Neutrophil (primary cell): ENCODE data around the gene R3HDM4.
A peak's percentile ranks its signal among the peaks of the same experiment; 100 is the strongest.

Experiments used
- H3K27ac ChIP-seq: fragments of 200-600 bp; sonication (generic); 2 replicates; pipeline ENCODE4 v1.5.1; 2016; ENCODE audit warnings: mild to moderate bottlenecking, moderate library complexity
- H3K27me3 ChIP-seq: fragments of 200-600 bp; sonication (generic); 2 replicates; pipeline ENCODE4 v1.6.0; 2016; ENCODE audit warnings: mild to moderate bottlenecking
- H3K36me3 ChIP-seq: fragments of 200-600 bp; sonication (generic); 2 replicates; pipeline ENCODE4 v1.5.1; 2017
- H3K4me1 ChIP-seq, 2 experiments: fragments of 200-600 bp in 1 of 2; sonication (generic) in 1 of 2; 1 replicate in 1 of 2; 2 replicates in 1 of 2; pipeline versions ENCODE4 v1.5.1 to v1.6.1; 2013 to 2016; ENCODE audit warnings: low read depth in 1 of 2, low read length in 1 of 2, mild to moderate bottlenecking in 1 of 2, moderate library complexity in 1 of 2; ENCODE audit not compliant: control insufficient read depth in 1 of 2, insufficient read depth in 1 of 2
- H3K4me3 ChIP-seq, 2 experiments: fragments of 200-600 bp in 1 of 2; sonication (generic) in 1 of 2; 1 replicate in 1 of 2; 2 replicates in 1 of 2; pipeline ENCODE4 v1.5.1; 2013 to 2016; ENCODE audit warnings: low read depth in 1 of 2, low read length in 1 of 2, mild to moderate bottlenecking in 1 of 2, moderate library complexity in 1 of 2
- H3K9me3 ChIP-seq: fragments of 200-600 bp; sonication (generic); 2 replicates; pipeline ENCODE4 v1.5.1; 2016
- CTCF ChIP-seq: fragments of 200-600 bp; sonication (generic); IDR thresholded peaks from 2 replicates; pipeline ENCODE4 v1.5.1; 2016; ENCODE audit warnings: antibody characterized with exemption

The R3HDM4 gene

GRCh38 chr19:903266-903797 lies 9.7 kb downstream of the R3HDM4 start:
- Histone ChIP-seq H3K27me3 (no peaks in the 10 kb centered on the region), H3K36me3 (peaks cover 65% of the 10 kb centered on the region), H3K9me3 (no peaks in the 10 kb centered on the region), H3K4me3 (no peak overlapping the region), H3K4me1 (peaks cover 35 to 46% of the 10 kb centered on the region in 2 experiments), H3K27ac (no peak overlapping the region)
- no peak for TF ChIP-seq CTCF

- no peaks in the 10 kb centered on the region for H3K27me3 ChIP-seq
- H3K36me3 ChIP-seq: peaks cover 70% of the 10 kb centered on the region
- no peak for TF ChIP-seq CTCF
These were observed 10.4 kb downstream of the R3HDM4 start for GRCh38 chr19:902446-903226.

GRCh38 chr19:902093-902370 lies 11.0 kb downstream of the R3HDM4 start:
- peaks cover 22 to 33% of the 10 kb centered on the region in 2 experiments for H3K4me1 ChIP-seq

More at GRCh38 chr19:902446-903226, 10.4 kb downstream of the R3HDM4 start:
- Histone ChIP-seq H3K4me1 (peaks cover 28 to 39% of the 10 kb centered on the region in 2 experiments), H3K9me3 (no peaks in the 10 kb centered on the region), H3K4me3 (no peak overlapping the region), H3K27ac (no peak overlapping the region)

GRCh38 chr19:901216-902092 lies 11.6 kb downstream of the R3HDM4 start:
- no peak for TF ChIP-seq CTCF

More at GRCh38 chr19:902093-902370, 11.0 kb downstream of the R3HDM4 start:
- Histone ChIP-seq H3K36me3 (peaks cover 76% of the 10 kb centered on the region), H3K9me3 (no peaks in the 10 kb centered on the region), H3K27ac (peak overlapping the region; percentile 13), H3K27me3 (no peaks in the 10 kb centered on the region), H3K4me3 (no peak overlapping the region)
- no peak for TF ChIP-seq CTCF

GRCh38 chr19:900302-901111 lies 12.5 kb downstream of the R3HDM4 start:
- Histone ChIP-seq H3K4me3 (no peak overlapping the region), H3K36me3 (peaks cover 91% of the 10 kb centered on the region), H3K27ac (peak overlapping the region; percentile 43), H3K4me1 (peaks cover 6 to 20% of the 10 kb centered on the region in 2 experiments), H3K27me3 (no peaks in the 10 kb centered on the region), H3K9me3 (no peaks in the 10 kb centered on the region)
- TF ChIP-seq CTCF: no peak

More at GRCh38 chr19:901216-902092, 11.6 kb downstream of the R3HDM4 start:
- Histone ChIP-seq H3K36me3 (peaks cover 82% of the 10 kb centered on the region), H3K9me3 (no peaks in the 10 kb centered on the region), H3K27me3 (no peaks in the 10 kb centered on the region), H3K27ac (peak overlapping the region; percentile 36), H3K4me1 (peaks cover 16 to 27% of the 10 kb centered on the region in 2 experiments), H3K4me3 (no peak overlapping the region)
